Keratinocyte (primary cell): ENCODE measurements around the gene BTBD17.

Source experiments
- CTCF ChIP-seq, 3 experiments: IDR thresholded peaks in 1 of 3; conservative IDR thresholded peaks in 1 of 3; optimal IDR thresholded peaks in 1 of 3; 2 replicates in 2 of 3; 3 replicates in 1 of 3; pipeline versions ENCODE3 to v1.5.1; 2011; ENCODE audit warnings: low read length in 3 of 3, mild to moderate bottlenecking in 3 of 3, moderate library complexity in 2 of 3, control low read depth in 1 of 3, inconsistent platforms in 1 of 3; ENCODE audit not compliant: insufficient read depth in 2 of 3; ENCODE audit errors: extremely low read depth in 1 of 3
- EZH2 ChIP-seq: IDR thresholded peaks from one replicate; pipeline ENCODE4 v1.6.1; 2012; ENCODE audit warnings: inconsistent platforms, mild to moderate bottlenecking, low read length, moderate library complexity

- peak; percentile 84 to 97 (median 94) for TF ChIP-seq CTCF (optimal IDR thresholded peaks at IDR 0.05 in 1 of 3, IDR thresholded peaks at IDR 0.05 in 1 of 3, conservative IDR thresholded peaks at IDR 0.05 in 1 of 3; ENCODE audit: extremely low read depth in 1 of 3, insufficient read depth in 2 of 3, low read length in 3 of 3)
- no peak for TF ChIP-seq EZH2
These were observed 6.8 kb upstream of the BTBD17 start for GRCh38 chr17:74368341-74369081.
